GM10266 (cell line): ENCODE results near the gene CIP2A.
"Not testable (repeated sequence)": the region's sequence is repeated elsewhere in the genome, so short reads cannot be mapped to it uniquely, and the experiment has no call there.

Experiments
- DNase-seq: peaks from one replicate; pipeline ENCODE4 v3.0.0; 2012; ENCODE audit errors: extremely low spot score
- CTCF ChIP-seq: IDR thresholded peaks from 2 replicates; pipeline ENCODE4 v1.5.1; 2012; ENCODE audit warnings: mild to moderate bottlenecking, low read depth; ENCODE audit not compliant: control insufficient read depth, insufficient read depth; ENCODE audit errors: missing control alignments

The CIP2A gene

DNA sequence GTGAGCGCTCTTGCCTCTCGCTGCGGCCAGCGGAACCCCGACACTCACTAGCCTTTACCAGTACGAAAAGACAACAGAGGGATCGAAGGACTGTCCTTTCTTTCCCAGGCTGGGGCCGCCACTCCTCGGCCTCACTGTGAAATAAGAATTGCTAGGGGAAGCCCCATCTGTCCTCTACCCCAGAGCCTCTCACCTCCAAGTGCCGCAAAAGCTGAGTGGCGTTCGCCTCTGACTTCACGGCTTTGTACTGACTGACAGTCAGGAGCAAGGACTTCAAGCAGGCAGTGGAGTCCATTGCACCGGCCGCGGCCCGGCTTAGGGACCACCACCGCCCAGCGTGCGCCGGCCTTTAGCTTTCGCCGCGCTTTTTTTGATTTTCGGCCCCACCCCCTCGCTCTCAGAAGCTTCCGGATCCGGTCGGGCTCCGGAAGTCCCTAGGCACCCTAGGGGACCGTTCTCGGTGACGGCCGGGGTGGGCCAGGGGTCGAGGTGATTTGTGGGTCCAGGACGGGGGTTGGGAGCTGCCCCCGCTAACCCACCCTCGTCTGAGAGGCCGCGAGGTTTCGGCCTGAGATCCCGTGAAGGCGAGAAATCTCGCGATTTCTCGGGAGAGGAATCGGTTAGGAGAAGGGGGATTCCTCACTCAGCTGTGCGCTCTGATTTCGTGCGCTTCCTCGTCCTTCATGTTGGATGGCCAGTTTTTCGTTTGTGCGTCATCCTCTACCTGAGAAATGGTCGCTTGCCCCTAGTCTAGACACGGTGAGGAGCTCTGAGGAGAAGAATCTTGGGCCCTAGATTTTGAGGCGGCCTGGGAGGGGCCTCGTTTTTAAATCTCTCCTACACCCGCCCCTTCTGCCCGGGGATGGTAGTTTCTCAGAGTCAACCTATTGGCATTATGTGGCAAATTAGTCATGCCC is at the start of gene CIP2A, which contains the start of gene DZIP3:
CIP2A (minus strand) TSS at position 358 of the 917 bp plus-strand sequence; CDS start at position 295, 63 bp downstream.
DZIP3 (plus strand) TSS at position 642 of the 917 bp plus-strand sequence. CDS start 15,685 bp downstream, outside the sequence.
- TF ChIP-seq CTCF = no peak
- peak; percentile 83 for DNase-seq

DNA sequence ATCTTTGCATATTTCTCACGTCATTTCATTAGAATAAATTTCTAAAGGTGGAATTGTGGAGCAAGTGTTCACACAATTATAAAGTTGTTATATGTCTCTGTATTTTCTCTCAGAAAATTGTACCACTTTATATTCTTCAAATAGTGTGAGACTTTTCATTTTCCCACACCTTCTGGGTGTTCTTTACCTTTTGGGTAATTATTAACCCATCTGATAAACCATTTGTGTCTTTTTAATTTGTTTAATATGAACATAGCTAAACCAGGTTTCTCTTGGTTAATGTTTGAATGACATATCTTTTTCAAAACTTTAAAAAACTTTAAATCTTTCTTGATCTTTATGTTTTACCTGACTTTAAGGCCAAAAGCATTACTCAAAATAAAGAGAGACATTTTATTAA is 40.7 kb upstream of the CIP2A start:
- DNase-seq = no peak
- TF ChIP-seq CTCF = no peak

- no peak for TF ChIP-seq CTCF
- DNase-seq = no peak
Measured at GRCh38 chr3:108623504-108623903, 34.3 kb upstream of the CIP2A start.

DNA sequence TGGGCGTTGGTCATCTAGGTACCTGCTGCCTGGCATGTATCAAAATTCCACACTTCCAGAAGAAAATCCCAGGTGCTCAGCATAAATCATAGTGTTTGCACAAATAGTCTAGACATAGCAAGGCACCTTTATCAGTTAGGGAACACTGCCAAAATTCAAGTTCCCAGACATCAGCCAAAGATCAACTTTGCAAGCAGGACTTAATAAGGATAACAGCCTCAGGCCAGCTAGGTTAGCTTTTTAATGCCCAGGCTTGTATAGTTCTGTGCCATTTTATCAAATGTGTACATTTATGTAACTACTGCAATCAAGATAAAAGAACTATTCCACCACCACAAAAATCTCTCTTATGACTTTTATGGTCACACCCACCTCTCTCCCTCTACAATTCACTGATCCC is 31.0 kb upstream of the CIP2A start:
- TF ChIP-seq CTCF = no peak
- DNase-seq = no peak

GRCh38 chr3:108616090-108616489 is 26.9 kb upstream of the CIP2A start:
- DNase-seq = not testable (repeated sequence)

DNA sequence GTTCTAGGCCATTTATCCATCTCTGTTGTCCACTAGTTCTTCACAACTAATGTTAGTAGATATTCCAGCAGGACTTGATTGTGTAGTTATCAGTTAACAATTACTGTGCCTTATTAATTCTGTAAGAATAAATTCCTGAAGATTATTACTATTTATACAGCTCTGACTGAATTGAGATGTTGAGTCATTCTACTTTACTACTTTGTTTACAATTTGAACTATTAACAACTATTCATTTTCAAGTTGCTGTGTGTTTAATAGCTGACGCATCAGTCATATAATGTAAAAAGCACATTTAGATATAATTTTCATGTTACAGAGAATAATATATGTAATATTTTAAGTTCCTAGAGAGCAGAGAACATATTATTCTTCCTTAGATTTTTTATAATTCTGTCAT is 21.4 kb upstream of the CIP2A start:
- DNase-seq = no peak

DNA sequence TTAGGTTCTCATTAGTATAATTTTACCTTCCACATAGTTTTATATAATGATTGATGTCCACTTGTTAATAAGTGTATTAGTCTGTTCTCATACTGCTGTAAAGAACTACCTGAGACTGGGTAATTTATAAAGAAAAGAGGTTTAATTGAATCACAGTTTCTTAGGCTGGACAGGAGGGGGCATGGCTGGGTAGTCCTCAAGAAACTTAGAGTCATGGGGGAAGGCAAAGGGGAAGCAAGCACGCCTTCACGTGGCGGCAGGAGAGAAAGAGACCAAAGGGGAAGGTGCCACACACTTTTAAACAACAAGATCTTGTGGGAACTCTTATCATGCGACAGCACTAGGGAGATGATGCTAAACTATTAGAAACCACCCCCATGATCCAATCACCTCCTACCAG is 19.5 kb upstream of the CIP2A start:
- no peak for DNase-seq
- TF ChIP-seq CTCF = no peak

More for the DNA sequence above, 21.4 kb upstream of the CIP2A start:
- TF ChIP-seq CTCF = no peak
